OCI-LY3 (cell line): ENCODE data around the gene CHN2.
"Not testable (repeated sequence)": the region's sequence is repeated elsewhere in the genome, so short reads cannot be mapped to it uniquely, and the experiment has no call there.

Source experiments
- H2AFZ ChIP-seq: fragments of 200-600, 300-600 bp; shearing (Covaris generic); 2 replicates; pipeline ENCODE4 v1.6.0; 2014; ENCODE audit warnings: antibody characterized with exemption, low read depth, low read length
- H3K27ac ChIP-seq: fragments of 200-600, 300-600 bp; sonication (generic); 2 replicates; pipeline ENCODE4 v1.5.1; 2014; ENCODE audit warnings: mild to moderate bottlenecking, low read length, moderate library complexity, mixed read lengths
- H3K27me3 ChIP-seq: fragments of 200-600, 300-600 bp; sonication (generic); 2 replicates; pipeline ENCODE4 v1.6.1; 2014; ENCODE audit warnings: low read depth, low read length, mixed read lengths
- H3K36me3 ChIP-seq: fragments of 200-600, 300-600 bp; sonication (generic); replicated peaks from 2 replicates; pipeline ENCODE3; 2014; ENCODE audit warnings: low read depth, low read length, mixed read lengths
- H3K4me1 ChIP-seq: fragments of 300-600, 200-600 bp; sonication (generic); 2 replicates; pipeline ENCODE4 v1.6.1; 2014; ENCODE audit warnings: low read length, mixed read lengths
- H3K4me2 ChIP-seq: fragments of 200-600, 300-600 bp; sonication (generic); 2 replicates; pipeline ENCODE4 v1.6.1; 2014; ENCODE audit warnings: low read length, mixed read lengths
- H3K4me3 ChIP-seq: fragments of 300-600, 200-600 bp; sonication (generic); 2 replicates; pipeline ENCODE4 v1.5.1; 2014; ENCODE audit warnings: antibody characterized with exemption, mild to moderate bottlenecking, low read length, moderate library complexity
- H3K79me2 ChIP-seq: fragments of 300-600, 200-600 bp; shearing (Covaris generic); 2 replicates; pipeline ENCODE4 v1.6.1; 2014; ENCODE audit warnings: mild to moderate bottlenecking, low read length, mixed read lengths
- H3K9ac ChIP-seq: fragments of 300-600, 200-600 bp; shearing (Covaris generic); 2 replicates; pipeline ENCODE4 v1.6.0; 2014; ENCODE audit warnings: mild to moderate bottlenecking, low read length, moderate library complexity
- H3K9me3 ChIP-seq: fragments of 200-600, 300-600 bp; shearing (Covaris generic); 2 replicates; pipeline ENCODE4 v1.6.1; 2014; ENCODE audit warnings: low read length, mixed read lengths; ENCODE audit not compliant: insufficient read depth
- H4K20me1 ChIP-seq: fragments of 200-600, 300-600 bp; sonication (generic); 2 replicates; pipeline ENCODE4 v1.6.1; 2016; ENCODE audit warnings: low read length, mixed read lengths; ENCODE audit not compliant: insufficient read depth
- EZH2phosphoT487 ChIP-seq: fragments of 200-600 bp; shearing (Covaris generic); IDR thresholded peaks from 2 replicates; pipeline ENCODE4 v1.6.1; 2018; ENCODE audit warnings: antibody characterized with exemption, mixed run types, low read depth
- TF ChIP-seq, protein P1 (sequence below): fragments of 200-600, 300-600 bp; sonication (generic); IDR thresholded peaks from 2 replicates; pipeline ENCODE4 v1.5.1; 2014; ENCODE audit warnings: antibody characterized with exemption, low read length, low read depth

The CHN2 gene

DNA sequence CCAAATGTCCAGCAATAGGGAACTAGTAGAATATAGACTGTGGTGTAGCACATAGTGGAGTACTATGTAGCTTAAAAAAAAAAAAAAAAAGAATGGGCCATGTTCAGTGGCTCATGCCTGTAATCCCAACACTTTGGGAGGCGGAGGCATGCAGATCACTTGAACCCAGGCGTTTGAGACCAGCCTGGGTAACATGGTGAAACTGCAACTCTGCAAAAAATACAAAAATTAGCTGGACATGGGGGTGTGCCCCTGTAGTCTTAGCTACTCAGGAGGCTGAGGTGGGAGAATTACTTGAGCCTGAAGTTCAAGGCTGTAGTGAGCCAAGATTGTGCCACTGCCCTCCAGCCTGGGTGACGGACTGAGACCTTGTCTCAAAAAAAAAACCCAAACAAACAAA is 64.4 kb downstream of the CHN2 start:
- Histone ChIP-seq H3K4me2 (no peak overlapping the region), H3K4me3 (no peak overlapping the region), H3K9me3 (no peaks in the 10 kb centered on the region), H3K9ac (no peak overlapping the region), H2AFZ (no peak overlapping the region), H3K27ac (no peak overlapping the region), H4K20me1 (no peaks in the 10 kb centered on the region), H3K79me2 (no peaks in the 10 kb centered on the region), H3K27me3 (peaks cover 6% of the 10 kb centered on the region; the same call in 1 of the 2 replicates), H3K4me1 (no peaks in the 10 kb centered on the region), H3K36me3 (no peaks in the 10 kb centered on the region)
- no peak for TF ChIP-seq EZH2phosphoT487
- TF ChIP-seq, protein P1, sequence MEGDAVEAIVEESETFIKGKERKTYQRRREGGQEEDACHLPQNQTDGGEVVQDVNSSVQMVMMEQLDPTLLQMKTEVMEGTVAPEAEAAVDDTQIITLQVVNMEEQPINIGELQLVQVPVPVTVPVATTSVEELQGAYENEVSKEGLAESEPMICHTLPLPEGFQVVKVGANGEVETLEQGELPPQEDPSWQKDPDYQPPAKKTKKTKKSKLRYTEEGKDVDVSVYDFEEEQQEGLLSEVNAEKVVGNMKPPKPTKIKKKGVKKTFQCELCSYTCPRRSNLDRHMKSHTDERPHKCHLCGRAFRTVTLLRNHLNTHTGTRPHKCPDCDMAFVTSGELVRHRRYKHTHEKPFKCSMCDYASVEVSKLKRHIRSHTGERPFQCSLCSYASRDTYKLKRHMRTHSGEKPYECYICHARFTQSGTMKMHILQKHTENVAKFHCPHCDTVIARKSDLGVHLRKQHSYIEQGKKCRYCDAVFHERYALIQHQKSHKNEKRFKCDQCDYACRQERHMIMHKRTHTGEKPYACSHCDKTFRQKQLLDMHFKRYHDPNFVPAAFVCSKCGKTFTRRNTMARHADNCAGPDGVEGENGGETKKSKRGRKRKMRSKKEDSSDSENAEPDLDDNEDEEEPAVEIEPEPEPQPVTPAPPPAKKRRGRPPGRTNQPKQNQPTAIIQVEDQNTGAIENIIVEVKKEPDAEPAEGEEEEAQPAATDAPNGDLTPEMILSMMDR, result no peak

DNA sequence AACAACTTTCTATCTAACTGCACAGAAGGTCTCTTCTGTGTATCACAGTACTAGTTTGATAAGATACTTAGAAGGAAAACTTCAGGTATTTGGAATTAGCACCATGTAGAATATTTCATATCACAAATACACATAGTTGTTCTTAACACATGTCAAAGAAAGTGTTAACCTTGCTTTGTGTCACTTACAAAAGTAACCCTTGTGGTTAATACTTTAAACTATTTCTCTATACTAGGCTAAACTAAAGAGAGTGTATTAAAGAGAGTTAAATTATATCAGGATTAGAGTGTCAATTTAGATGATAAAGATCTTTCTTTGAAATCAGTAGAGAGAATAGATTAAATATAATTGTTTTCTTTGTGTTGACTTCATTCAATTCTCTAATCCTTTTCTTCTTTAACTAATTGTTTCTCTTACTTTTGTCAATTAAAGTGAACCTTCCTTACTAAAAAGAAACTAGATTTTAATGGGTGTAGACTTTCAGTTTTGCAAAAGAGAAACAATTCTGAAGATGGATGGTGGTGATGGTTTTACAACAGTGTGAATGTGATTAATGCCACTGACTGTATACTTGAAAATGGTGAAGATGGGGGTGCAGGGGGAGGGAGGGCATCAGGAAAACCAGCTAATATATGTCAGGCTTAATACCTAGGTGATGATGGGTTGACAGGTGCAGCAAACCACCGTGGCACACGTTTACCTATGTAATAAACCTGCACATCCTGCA is 67.8 kb downstream of the CHN2 start:
- no peaks in the 10 kb centered on the region for H3K79me2 ChIP-seq
- H3K9ac ChIP-seq, result no peak overlapping the region
- H3K36me3 ChIP-seq, result no peaks in the 10 kb centered on the region
- H3K27ac ChIP-seq, result no peak overlapping the region
- H3K4me3 ChIP-seq, result no peak overlapping the region
- no peaks in the 10 kb centered on the region for H4K20me1 ChIP-seq
- H2AFZ ChIP-seq, result no peak overlapping the region
- no peak overlapping the region for H3K4me2 ChIP-seq
- H3K27me3 ChIP-seq, result no peaks in the 10 kb centered on the region
- TF ChIP-seq, protein P1, result no peak
- no peak for TF ChIP-seq EZH2phosphoT487
- H3K4me1 ChIP-seq, result no peaks in the 10 kb centered on the region
- H3K9me3 ChIP-seq, result no peaks in the 10 kb centered on the region

- H3K79me2 ChIP-seq, H4K20me1 ChIP-seq, H3K27ac ChIP-seq, H3K4me2 ChIP-seq, H3K27me3 ChIP-seq, H3K4me1 ChIP-seq, H2AFZ ChIP-seq, H3K36me3 ChIP-seq, H3K9me3 ChIP-seq, H3K9ac ChIP-seq, H3K4me3 ChIP-seq: not testable (repeated sequence)
Observed at GRCh38 chr7:29263601-29264207, 69.1 kb downstream of the CHN2 start.

- Histone ChIP-seq H3K27ac (no peak overlapping the region), H3K36me3 (no peaks in the 10 kb centered on the region), H3K9ac (no peak overlapping the region), H3K4me1 (no peaks in the 10 kb centered on the region), H3K27me3 (peaks cover 9% of the 10 kb centered on the region; the same call in 1 of the 2 replicates), H3K4me3 (no peak overlapping the region), H4K20me1 (no peaks in the 10 kb centered on the region), H3K9me3 (no peaks in the 10 kb centered on the region), H3K79me2 (no peaks in the 10 kb centered on the region), H3K4me2 (no peak overlapping the region), H2AFZ (no peak overlapping the region)
- TF ChIP-seq, protein P1, result no peak
- no peak for TF ChIP-seq EZH2phosphoT487
Observed at GRCh38 chr7:29265208-29265923, 70.8 kb downstream of the CHN2 start.
